Subcutaneous adipose tissue (tissue), 4 donors: ENCODE data around the gene NYNRIN. TPM values are rescaled to one million over a fixed set of nuclear protein-coding genes. Genes with fewer than 3 reads are reported as not detected.

Source experiments
- total RNA-seq, 4 donors: library from RNA; depleted of rRNA; stranded (reverse); fragments of >200 nt; gene quantifications; one replicate each; pipeline ENCODE4 v1.1.0, GENCODE V29; 2016
- TF ChIP-seq, protein P1 (sequence below): fragments of 450-650 bp; IDR thresholded peaks from one replicate; pipeline ENCODE4 v1.5.1; 2016; ENCODE audit warnings: low read depth, mild to moderate bottlenecking, control low read depth, antibody characterized with exemption, moderate library complexity

NYNRIN gene
- 10 to 100 TPM in 1 of 4 donors, 1 to 10 TPM in 3; 4.7 to 14.5 (median 7.8) TPM for total RNA-seq

DNA sequence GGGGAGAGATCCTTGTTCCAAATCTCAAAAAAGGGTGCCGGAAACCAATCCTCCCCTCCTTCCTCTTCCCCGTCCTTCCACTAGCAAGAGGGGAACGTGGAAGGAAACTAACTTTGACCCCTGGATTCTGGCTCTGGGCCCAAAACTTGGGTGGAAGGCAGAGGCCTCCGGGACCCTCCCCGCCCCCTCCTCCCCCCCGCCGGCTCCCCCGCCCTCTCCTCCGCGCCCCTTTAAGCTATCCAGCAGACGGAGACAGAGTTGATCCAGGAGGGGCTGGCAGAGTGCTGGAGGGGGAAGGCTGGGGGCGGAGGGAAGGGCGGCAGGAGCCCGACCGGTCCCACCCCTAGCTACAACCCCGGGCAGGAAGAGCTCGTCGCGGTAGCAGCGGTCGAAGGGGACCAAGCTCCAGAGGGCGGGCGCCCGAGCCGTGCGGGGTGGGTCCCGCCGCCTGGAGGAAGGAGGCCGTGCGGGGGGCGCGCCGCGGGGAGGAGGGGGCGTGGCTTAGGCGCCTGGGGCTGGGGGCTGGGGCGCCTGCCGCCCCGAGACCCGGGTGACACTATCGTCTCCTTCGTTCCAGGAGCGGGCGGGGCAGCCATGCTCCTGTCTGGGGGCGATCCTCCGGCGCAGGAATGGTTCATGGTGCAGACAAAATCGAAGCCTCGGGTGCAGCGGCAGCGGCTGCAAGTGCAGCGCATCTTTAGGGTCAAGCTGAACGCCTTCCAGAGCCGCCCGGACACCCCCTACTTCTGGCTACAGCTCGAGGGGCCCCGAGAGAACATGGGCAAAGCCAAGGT lies at the start of gene NYNRIN:
Gene NYNRIN, plus strand, starts transcription at position 351 of the 794 bp plus-strand sequence. Its CDS starts 244 bp downstream, at position 595.
- TF ChIP-seq, protein P1, sequence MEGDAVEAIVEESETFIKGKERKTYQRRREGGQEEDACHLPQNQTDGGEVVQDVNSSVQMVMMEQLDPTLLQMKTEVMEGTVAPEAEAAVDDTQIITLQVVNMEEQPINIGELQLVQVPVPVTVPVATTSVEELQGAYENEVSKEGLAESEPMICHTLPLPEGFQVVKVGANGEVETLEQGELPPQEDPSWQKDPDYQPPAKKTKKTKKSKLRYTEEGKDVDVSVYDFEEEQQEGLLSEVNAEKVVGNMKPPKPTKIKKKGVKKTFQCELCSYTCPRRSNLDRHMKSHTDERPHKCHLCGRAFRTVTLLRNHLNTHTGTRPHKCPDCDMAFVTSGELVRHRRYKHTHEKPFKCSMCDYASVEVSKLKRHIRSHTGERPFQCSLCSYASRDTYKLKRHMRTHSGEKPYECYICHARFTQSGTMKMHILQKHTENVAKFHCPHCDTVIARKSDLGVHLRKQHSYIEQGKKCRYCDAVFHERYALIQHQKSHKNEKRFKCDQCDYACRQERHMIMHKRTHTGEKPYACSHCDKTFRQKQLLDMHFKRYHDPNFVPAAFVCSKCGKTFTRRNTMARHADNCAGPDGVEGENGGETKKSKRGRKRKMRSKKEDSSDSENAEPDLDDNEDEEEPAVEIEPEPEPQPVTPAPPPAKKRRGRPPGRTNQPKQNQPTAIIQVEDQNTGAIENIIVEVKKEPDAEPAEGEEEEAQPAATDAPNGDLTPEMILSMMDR, result no peak

DNA sequence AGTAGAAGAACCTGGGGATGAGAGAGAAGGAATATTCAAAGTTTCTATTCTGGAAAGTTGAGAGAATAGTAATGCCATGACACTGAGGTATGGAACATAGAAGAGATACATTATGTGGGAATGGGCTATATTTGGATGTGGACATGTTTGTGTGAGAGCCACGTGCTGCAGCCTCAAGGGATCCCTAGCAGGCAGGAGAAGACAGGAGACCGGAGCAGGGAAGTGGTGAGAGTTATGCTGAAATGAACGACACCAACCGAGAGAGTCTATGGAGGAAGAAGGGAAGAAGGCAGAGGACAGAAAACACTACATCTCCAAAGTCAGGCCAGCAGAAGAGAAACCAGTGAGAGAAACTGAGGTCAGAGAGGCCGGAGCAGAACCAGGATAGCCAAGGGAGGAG lies 49.1 kb upstream of the NYNRIN start:
- TF ChIP-seq, protein P1, result no peak

DNA sequence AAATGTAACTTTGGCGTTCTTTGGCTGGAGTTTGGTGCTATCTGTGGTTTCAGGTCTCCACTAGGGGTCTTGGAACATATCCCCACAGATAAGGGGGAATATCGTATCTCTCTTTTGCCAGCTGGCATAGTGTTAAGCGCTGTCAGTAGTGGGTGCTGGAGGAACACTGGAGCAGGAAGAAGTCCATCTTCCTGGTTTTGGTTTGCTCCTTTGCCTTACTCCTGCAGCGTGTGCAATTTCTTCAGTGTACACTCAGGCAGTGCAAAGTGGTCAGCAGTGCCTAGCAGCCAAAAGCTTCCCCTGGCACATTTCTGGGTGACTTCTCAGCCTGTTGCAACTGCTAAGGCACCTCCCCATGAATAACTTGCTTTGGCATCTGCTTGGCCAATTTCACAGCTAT lies 47.3 kb upstream of the NYNRIN start:
- TF ChIP-seq, protein P1, result no peak

DNA sequence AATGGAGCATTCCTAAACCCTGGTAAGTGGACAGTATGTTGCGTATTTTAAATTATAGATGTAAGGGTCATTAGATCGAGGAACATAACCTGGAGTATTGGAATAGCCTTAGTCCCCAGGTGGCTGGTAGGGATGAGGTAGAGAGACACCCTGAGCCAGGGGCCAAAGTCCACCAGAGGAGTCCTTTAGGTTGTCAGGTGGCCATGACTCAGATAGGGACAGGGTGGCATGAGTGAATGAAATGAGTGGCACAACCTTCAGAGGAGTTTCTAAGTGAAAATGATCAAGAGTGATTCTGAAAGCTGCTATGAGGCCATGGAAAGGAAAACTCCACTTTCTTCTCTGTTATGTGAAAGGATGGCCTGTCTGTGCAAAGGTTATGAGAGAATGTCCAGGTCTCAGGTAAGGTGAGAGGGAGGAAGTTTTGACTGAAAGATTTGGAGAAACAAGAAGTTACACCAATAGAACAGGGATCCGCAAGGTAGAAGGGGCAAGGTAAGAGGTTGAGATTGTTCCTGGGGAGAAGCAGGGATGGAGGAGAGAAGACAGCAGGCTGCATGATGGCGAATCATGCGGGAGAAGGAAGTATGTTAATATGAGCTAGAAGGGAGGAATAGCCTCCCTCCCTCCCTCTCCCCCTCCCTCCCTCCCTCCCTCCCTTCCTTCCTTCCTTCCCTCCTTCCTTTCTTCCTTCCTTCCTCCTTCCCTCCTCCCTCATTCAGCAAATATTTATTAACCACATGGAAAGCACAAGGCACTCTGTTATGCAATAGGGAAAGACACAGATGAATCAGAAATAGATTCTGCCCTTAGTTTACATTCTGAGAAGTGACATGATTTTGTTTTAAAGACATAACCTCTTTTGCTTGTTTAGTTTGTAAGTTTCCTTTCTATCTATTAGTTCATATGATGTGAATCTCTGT lies 45.0 kb upstream of the NYNRIN start:
- TF ChIP-seq, protein P1, result no peak

GRCh38 chr14:24355009-24355408 lies 43.8 kb upstream of the NYNRIN start:
- TF ChIP-seq, protein P1, result no peak

DNA sequence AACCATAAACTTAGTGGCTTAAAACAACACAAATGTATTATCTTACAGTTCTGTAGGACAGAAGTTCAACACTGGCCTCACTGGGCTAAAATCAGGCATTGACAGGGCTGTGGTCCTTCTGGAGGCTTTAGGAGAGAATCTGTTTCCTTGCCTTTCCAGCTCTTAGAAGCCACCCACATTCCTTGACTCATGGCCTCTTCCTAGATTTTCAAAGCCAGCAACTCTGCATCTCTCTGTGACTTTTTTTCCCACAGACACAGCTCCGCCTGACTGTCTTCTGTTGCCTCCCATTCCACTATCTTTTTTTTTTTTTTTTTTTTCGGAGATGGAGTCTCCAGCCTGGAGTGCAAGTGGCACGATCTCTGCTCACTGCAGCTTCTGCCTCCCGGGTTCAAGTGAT lies 42.6 kb upstream of the NYNRIN start:
- TF ChIP-seq, protein P1, result no peak

DNA sequence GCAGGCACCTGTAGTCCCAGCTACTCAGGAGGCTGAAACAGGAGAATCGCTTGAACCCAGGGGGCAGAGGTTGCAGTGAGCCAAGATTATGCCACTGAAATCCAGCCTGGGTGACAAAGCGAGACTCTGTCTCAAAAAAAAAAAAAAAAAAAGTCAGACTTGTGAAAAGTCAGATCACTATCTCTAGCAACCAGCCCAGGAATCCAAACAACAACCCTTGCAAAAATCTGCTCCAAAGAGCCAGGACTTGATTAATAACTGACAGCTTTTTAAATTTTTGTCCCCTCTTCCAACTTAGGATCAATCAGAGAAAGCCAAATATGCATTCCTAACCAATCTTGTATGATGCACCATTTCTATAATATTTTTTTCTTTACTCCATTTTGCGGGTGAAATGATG lies 38.5 kb upstream of the NYNRIN start:
- TF ChIP-seq, protein P1, result no peak
